Spleen (tissue), 11 donors: ENCODE measurements around the gene TERT. TPM values are rescaled to one million over a fixed set of nuclear protein-coding genes. Genes with fewer than 3 reads are reported as not detected.

Source experiments
- DNase-seq: peaks from one replicate; pipeline ENCODE4 v3.0.0-alpha.2; 2020
- H3K27ac ChIP-seq, 8 donors: fragments of 200-600 bp; sonication (generic) in 7 of 8; 1 replicate in 4 of 8; 2 replicates in 4 of 8; pipeline versions ENCODE4 v1.5.0 to v1.8.0; 2016 to 2021; ENCODE audit warnings: inconsistent platforms in 4 of 8, mild to moderate bottlenecking in 4 of 8, moderate library complexity in 1 of 8
- H3K27me3 ChIP-seq, 7 donors: fragments of 200-600 bp; sonication (generic) in 6 of 7; replicated peaks in 1 of 7; 1 replicate in 4 of 7; 2 replicates in 3 of 7; pipeline versions ENCODE4 v1.5.0 to v1.8.0; 2016 to 2021; ENCODE audit warnings: inconsistent platforms in 3 of 7, mild to moderate bottlenecking in 1 of 7
- H3K36me3 ChIP-seq, 6 donors: fragments of 200-600 bp; sonication (generic) in 5 of 6; 1 replicate in 4 of 6; 2 replicates in 2 of 6; pipeline versions ENCODE4 v1.5.0 to v1.8.0; 2016 to 2021; ENCODE audit warnings: inconsistent platforms in 2 of 6
- H3K4me1 ChIP-seq, 6 donors: fragments of 200-600 bp; sonication (generic) in 5 of 6; 1 replicate in 3 of 6; 2 replicates in 3 of 6; pipeline versions ENCODE4 v1.5.0 to v1.8.0; 2016 to 2021; ENCODE audit warnings: inconsistent platforms in 3 of 6
- H3K4me3 ChIP-seq, 8 donors: fragments of 200-600 bp; sonication (generic) in 7 of 8; 1 replicate in 4 of 8; 2 replicates in 4 of 8; pipeline versions ENCODE4 v1.5.0 to v1.8.0; 2016 to 2021; ENCODE audit warnings: inconsistent platforms in 4 of 8, mild to moderate bottlenecking in 4 of 8, moderate library complexity in 2 of 8
- H3K9me3 ChIP-seq, 8 donors: fragments of 200-600 bp; sonication (generic) in 7 of 8; 1 replicate in 4 of 8; 2 replicates in 4 of 8; pipeline versions ENCODE4 v1.5.0 to v1.8.0; 2016 to 2021; ENCODE audit warnings: inconsistent platforms in 4 of 8
- POLR2A ChIP-seq, 3 donors: fragments of 450-650 bp; IDR thresholded peaks; one replicate each; pipeline ENCODE4 v1.5.1; 2017; ENCODE audit warnings: antibody characterized with exemption in 3 of 3, mild to moderate bottlenecking in 1 of 3
- POLR2AphosphoS5 ChIP-seq, 3 donors: sonication (generic); formaldehyde crosslinking; IDR thresholded peaks; one replicate each; pipeline ENCODE4 v1.5.1; 2017; ENCODE audit warnings: antibody characterized with exemption in 3 of 3
- WGBS, 5 donors: extraction: QIAGEN DNeasy Blood & Tissue Kit in 3 of 5; methylation state at CpG; one replicate each; pipeline versions ENCODE4 v1.1.5 to v1.1.7; 2013 to 2018; 5-methylcytosine and 5-hydroxymethylcytosine counted together
- intact Hi-C: fragments of 100-400 bp; cut with DNase I; formaldehyde crosslinking; loops from one replicate; pipeline ENCODE4 v1.15.0; 2023; ENCODE audit warnings: low total_unique reads
- polyA plus RNA-seq, 3 donors: library from polyadenylated mRNA; stranded (reverse); fragments of 200-250 nt; gene quantifications; one replicate each; pipeline ENCODE4 v1.2.1, GENCODE V29; 2013
- total RNA-seq, 7 donors: library from RNA; depleted of rRNA in 3 of 7; stranded (reverse); fragments of >200 nt in 3 of 7; fragmentation: NEBNext Ultra II Directional in 4 of 7; extraction: Animal tissue kit (Norgen Biotek cat#: 25700) in 4 of 7; gene quantifications; one replicate each; pipeline versions ENCODE4 v1.1.0 to v1.2.1, GENCODE V29; 2016 to 2021
- TF ChIP-seq, protein P1 (sequence below), 11 experiments: fragments of 200-600 bp in 7 of 11; fragments of 450-650 bp in 4 of 11; sonication (generic) in 4 of 11; IDR thresholded peaks in 8 of 11; conservative IDR thresholded peaks in 3 of 11; 1 replicate in 7 of 11; 2 replicates in 4 of 11; pipeline versions ENCODE4 v1.4.0 to v1.8.0; 2016 to 2021; ENCODE audit warnings: antibody characterized with exemption in 11 of 11, inconsistent platforms in 4 of 11, mild to moderate bottlenecking in 1 of 11
- donor health status: healthy with polysubstance abuse.
- donor health status: DM: no; HTN: no; CAD: no; lungs with moderate emphysema.
- donor health status: DM: no; HTN: no; CAD: no.
- donor health status: Bipolar disorder and iron deficiency.
- donor health status: healthy.
- donor health status: DM: no; HTN: no; CAD: no.
- donor health status: DM: yes; HTN: yes; CAD: no.

The TERT gene
- total and polyA plus RNA-seq, 10 donors: 0.09 to 5.3 (median 0.40) TPM; not detected in 2

GRCh38 chr5:1295650-1296037, 776 bp upstream of the TERT start:
- 46 to 60% (median 53%) methylated on average over 5 to 22 of the region's 22 CpGs for WGBS, 5 donors
- H3K4me3 ChIP-seq: peak overlapping the region in 3 of 8 donors; percentile 14 to 66 (median 42)
- no peak overlapping the region for H3K27ac ChIP-seq
- H3K4me1 ChIP-seq: peaks cover 0 to 28% (median 16%) of the 10 kb centered on the region in 6 donors
- peaks cover 0 to 74% (median 37%) of the 10 kb centered on the region in 7 donors for H3K27me3 ChIP-seq
- H3K36me3 ChIP-seq: no peaks in the 10 kb centered on the region
- intact Hi-C loops: no loop called here
- no peak for TF ChIP-seq POLR2A (IDR thresholded peaks at IDR 0.05)
- TF ChIP-seq POLR2AphosphoS5 (IDR thresholded peaks at IDR 0.05): no peak
- TF ChIP-seq, protein P1, sequence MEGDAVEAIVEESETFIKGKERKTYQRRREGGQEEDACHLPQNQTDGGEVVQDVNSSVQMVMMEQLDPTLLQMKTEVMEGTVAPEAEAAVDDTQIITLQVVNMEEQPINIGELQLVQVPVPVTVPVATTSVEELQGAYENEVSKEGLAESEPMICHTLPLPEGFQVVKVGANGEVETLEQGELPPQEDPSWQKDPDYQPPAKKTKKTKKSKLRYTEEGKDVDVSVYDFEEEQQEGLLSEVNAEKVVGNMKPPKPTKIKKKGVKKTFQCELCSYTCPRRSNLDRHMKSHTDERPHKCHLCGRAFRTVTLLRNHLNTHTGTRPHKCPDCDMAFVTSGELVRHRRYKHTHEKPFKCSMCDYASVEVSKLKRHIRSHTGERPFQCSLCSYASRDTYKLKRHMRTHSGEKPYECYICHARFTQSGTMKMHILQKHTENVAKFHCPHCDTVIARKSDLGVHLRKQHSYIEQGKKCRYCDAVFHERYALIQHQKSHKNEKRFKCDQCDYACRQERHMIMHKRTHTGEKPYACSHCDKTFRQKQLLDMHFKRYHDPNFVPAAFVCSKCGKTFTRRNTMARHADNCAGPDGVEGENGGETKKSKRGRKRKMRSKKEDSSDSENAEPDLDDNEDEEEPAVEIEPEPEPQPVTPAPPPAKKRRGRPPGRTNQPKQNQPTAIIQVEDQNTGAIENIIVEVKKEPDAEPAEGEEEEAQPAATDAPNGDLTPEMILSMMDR (IDR thresholded peaks at IDR 0.05 in 8 of 11, conservative IDR thresholded peaks at IDR 0.05 in 3 of 11): no peak
- peak; percentile 76 for DNase-seq
- no peaks in the 10 kb centered on the region for H3K9me3 ChIP-seq

DNA sequence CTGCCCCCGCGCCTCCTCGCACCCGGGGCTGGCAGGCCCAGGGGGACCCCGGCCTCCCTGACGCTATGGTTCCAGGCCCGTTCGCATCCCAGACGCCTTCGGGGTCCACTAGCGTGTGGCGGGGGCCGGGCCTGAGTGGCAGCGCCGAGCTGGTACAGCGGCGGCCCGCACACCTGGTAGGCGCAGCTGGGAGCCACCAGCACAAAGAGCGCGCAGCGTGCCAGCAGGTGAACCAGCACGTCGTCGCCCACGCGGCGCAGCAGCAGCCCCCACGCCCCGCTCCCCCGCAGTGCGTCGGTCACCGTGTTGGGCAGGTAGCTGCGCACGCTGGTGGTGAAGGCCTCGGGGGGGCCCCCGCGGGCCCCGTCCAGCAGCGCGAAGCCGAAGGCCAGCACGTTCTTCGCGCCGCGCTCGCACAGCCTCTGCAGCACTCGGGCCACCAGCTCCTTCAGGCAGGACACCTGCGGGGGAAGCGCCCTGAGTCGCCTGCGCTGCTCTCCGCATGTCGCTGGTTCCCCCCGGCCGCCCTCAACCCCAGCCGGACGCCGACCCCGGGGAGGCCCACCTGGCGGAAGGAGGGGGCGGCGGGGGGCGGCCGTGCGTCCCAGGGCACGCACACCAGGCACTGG, 548 bp downstream of the TERT start:
- H3K9me3 ChIP-seq: no peaks in the 10 kb centered on the region
- peaks cover 0 to 74% (median 37%) of the 10 kb centered on the region in 7 donors for H3K27me3 ChIP-seq
- intact Hi-C loops: no loop called here
- no peak for TF ChIP-seq POLR2AphosphoS5 (IDR thresholded peaks at IDR 0.05)
- no peak for TF ChIP-seq POLR2A (IDR thresholded peaks at IDR 0.05)
- TF ChIP-seq, protein P1 (IDR thresholded peaks at IDR 0.05 in 8 of 11, conservative IDR thresholded peaks at IDR 0.05 in 3 of 11): no peak
- DNase-seq: peak; percentile 74
- H3K4me3 ChIP-seq: peak overlapping the region in 7 of 8 donors; percentile 14 to 66 (median 29)
- no peak overlapping the region for H3K27ac ChIP-seq
- H3K4me1 ChIP-seq: peaks cover 0 to 23% (median 16%) of the 10 kb centered on the region in 6 donors
- WGBS, 5 donors: 24 to 36% (median 32%) methylated on average over 27 to 69 of the region's 69 CpGs
- no peaks in the 10 kb centered on the region for H3K36me3 ChIP-seq

- TF ChIP-seq POLR2A (IDR thresholded peaks at IDR 0.05) (no peak), POLR2AphosphoS5 (IDR thresholded peaks at IDR 0.05) (no peak)
- TF ChIP-seq, protein P1 (IDR thresholded peaks at IDR 0.05 in 8 of 11, conservative IDR thresholded peaks at IDR 0.05 in 3 of 11): no peak
Measured at GRCh38 chr5:1293416-1294205, 1.3 kb downstream of the TERT start.

More at GRCh38 chr5:1293416-1294205, 1.3 kb downstream of the TERT start:
- peak overlapping the region in 1 of 8 donors; percentile 66 for H3K4me3 ChIP-seq
- intact Hi-C loops: no loop called here
- no peaks in the 10 kb centered on the region for H3K36me3 ChIP-seq
- H3K27me3 ChIP-seq: peaks cover 0 to 75% (median 37%) of the 10 kb centered on the region in 7 donors
- 90 to 95% (median 93%) methylated on average over 33 to 60 of the region's 60 CpGs for WGBS, 5 donors
- H3K9me3 ChIP-seq: peaks cover 0 to 3% (median under 1%) of the 10 kb centered on the region in 8 donors
- no peak overlapping the region for H3K27ac ChIP-seq
- peak; percentile 72 for DNase-seq
- peaks cover 0 to 23% (median 16%) of the 10 kb centered on the region in 6 donors for H3K4me1 ChIP-seq
